ENCODE measurements around the gene ATP5F1E. TPM values are rescaled to one million over a fixed set of nuclear protein-coding genes. Genes with fewer than 3 reads are reported as not detected.

Gene ATP5F1E
- total RNA-seq, 1 experiment from 2014 or later, result 41.1 TPM

- TF ChIP-seq ATF2 (CRISPR knock-in tag; IDR thresholded peaks at IDR 0.05; ENCODE audit: borderline replicate concordance, low read depth) (no peak), USF1 (CRISPR knock-in tag; IDR thresholded peaks at IDR 0.05) (no peak), ATF1 (CRISPR knock-in tag; IDR thresholded peaks at IDR 0.05) (no peak), ETV6 (CRISPR knock-in tag; IDR thresholded peaks at IDR 0.05) (no peak), ZBTB43 (CRISPR knock-in tag; IDR thresholded peaks at IDR 0.05) (no peak), OVOL2 (CRISPR knock-in tag; IDR thresholded peaks at IDR 0.05; ENCODE audit: borderline replicate concordance) (no peak), E2F5 (CRISPR knock-in tag; IDR thresholded peaks at IDR 0.05) (no peak), ZNF425 (CRISPR knock-in tag; conservative IDR thresholded peaks at IDR 0.05) (no peak)
Observed at GRCh38 chr20:59071216-59071615, 39.1 kb upstream of the ATP5F1E start (continued).

GRCh38 chr20:59069026-59069425 is 36.9 kb upstream of the ATP5F1E start:
- H3K27me3 Mint-ChIP-seq (ENCODE audit: low read depth), result peaks cover 10% of the 10 kb centered on the region
- H3K4me3 Mint-ChIP-seq, result no peak overlapping the region
- no peak overlapping the region for H3K27ac Mint-ChIP-seq
- no peaks in the 10 kb centered on the region; the same call in 1 of the 2 replicates for H3K36me3 Mint-ChIP-seq
- CTCF ChIA-PET, result interaction anchor here (1.2 kb wide), 1 partner anchor 139 kb away, joined by 5 read pairs; no protein-coding TSS in a partner anchor
- H3K9me3 Mint-ChIP-seq, result peaks cover 5% of the 10 kb centered on the region
- H3K4me1 Mint-ChIP-seq, result peaks cover 6% of the 10 kb centered on the region
- no peak for TF ChIP-seq SMAD4 (CRISPR knock-in tag; IDR thresholded peaks at IDR 0.05)
- no peak for TF ChIP-seq ZNF532 (CRISPR knock-in tag; IDR thresholded peaks at IDR 0.05; ENCODE audit: borderline replicate concordance)
- TF ChIP-seq ZBTB21 (CRISPR knock-in tag; IDR thresholded peaks at IDR 0.05; ENCODE audit: borderline replicate concordance), result no peak
- TF ChIP-seq RORB (CRISPR knock-in tag; IDR thresholded peaks at IDR 0.05), result no peak
- DNase-seq (ENCODE audit: low spot score), result no peak
- ATAC-seq, result no peak
- POLR2A ChIA-PET, result no interaction called here

- ATAC-seq (peak; percentile 46), DNase-seq (ENCODE audit: low spot score) (no peak)
- ChIA-PET CTCF (interaction anchor here (1.2 kb wide), 1 partner anchor 139 kb away, joined by 5 read pairs; no protein-coding TSS in a partner anchor), POLR2A (no interaction called here)
- H3K9me3 Mint-ChIP-seq, result peaks cover 5% of the 10 kb centered on the region
- TF ChIP-seq CBFB (CRISPR knock-in tag; IDR thresholded peaks at IDR 0.05; ENCODE audit: low read depth) (no peak), ZBTB43 (CRISPR knock-in tag; IDR thresholded peaks at IDR 0.05) (no peak), ATF2 (CRISPR knock-in tag; IDR thresholded peaks at IDR 0.05; ENCODE audit: borderline replicate concordance, low read depth) (no peak), GTF2I (CRISPR knock-in tag; conservative IDR thresholded peaks at IDR 0.05) (no peak), E2F5 (CRISPR knock-in tag; IDR thresholded peaks at IDR 0.05) (no peak), TCF7 (CRISPR knock-in tag; IDR thresholded peaks at IDR 0.05; ENCODE audit: low read depth) (no peak)
- H3K4me1 Mint-ChIP-seq, result peaks cover 6% of the 10 kb centered on the region
- no peak overlapping the region for H3K27ac Mint-ChIP-seq
- no peak overlapping the region for H3K4me3 Mint-ChIP-seq
- H3K27me3 Mint-ChIP-seq (ENCODE audit: low read depth), result peaks cover 10% of the 10 kb centered on the region
- no peaks in the 10 kb centered on the region; the same call in 1 of the 2 replicates for H3K36me3 Mint-ChIP-seq
Observed at GRCh38 chr20:59068534-59068933, 36.4 kb upstream of the ATP5F1E start.
